ENCODE data around the gene NPEPL1.

NPEPL1 gene

GRCh38 chr20:58675641-58676040, 17.0 kb upstream of the NPEPL1 start:
- no peak for TF ChIP-seq CTCF (conservative IDR thresholded peaks at IDR 0.05; ENCODE audit: low read length)
- DNase-seq (ENCODE audit: low read depth): no peak

GRCh38 chr20:58676161-58676560, 16.4 kb upstream of the NPEPL1 start:
- TF ChIP-seq CTCF (conservative IDR thresholded peaks at IDR 0.05; ENCODE audit: low read length): no peak
- no peak overlapping the region for H3K4me3 ChIP-seq (ENCODE audit: low read length)
- no peak for DNase-seq (ENCODE audit: low read depth)

More at GRCh38 chr20:58675641-58676040, 17.0 kb upstream of the NPEPL1 start:
- no peak overlapping the region for H3K4me3 ChIP-seq (ENCODE audit: low read length)

- no peak for TF ChIP-seq CTCF (conservative IDR thresholded peaks at IDR 0.05; ENCODE audit: low read length)
- DNase-seq (ENCODE audit: low read depth): no peak
- H3K4me3 ChIP-seq (ENCODE audit: low read length): no peak overlapping the region
Observed at GRCh38 chr20:58677079-58677604, 15.5 kb upstream of the NPEPL1 start.

GRCh38 chr20:58677808-58678207, 14.8 kb upstream of the NPEPL1 start:
- TF ChIP-seq CTCF (conservative IDR thresholded peaks at IDR 0.05; ENCODE audit: low read length): no peak
- DNase-seq (ENCODE audit: low read depth): no peak
- no peak overlapping the region for H3K4me3 ChIP-seq (ENCODE audit: low read length)

- no peak for TF ChIP-seq CTCF (conservative IDR thresholded peaks at IDR 0.05; ENCODE audit: low read length)
- no peak overlapping the region for H3K4me3 ChIP-seq (ENCODE audit: low read length)
- no peak for DNase-seq (ENCODE audit: low read depth)
Observed at GRCh38 chr20:58678806-58679205, 13.8 kb upstream of the NPEPL1 start.

- H3K4me3 ChIP-seq (ENCODE audit: low read length): no peak overlapping the region
- DNase-seq (ENCODE audit: low read depth): peak; percentile 43
- TF ChIP-seq CTCF (conservative IDR thresholded peaks at IDR 0.05; ENCODE audit: low read length): no peak
Observed at GRCh38 chr20:58682656-58683531, 9.7 kb upstream of the NPEPL1 start.

GRCh38 chr20:58684291-58684690, 8.3 kb upstream of the NPEPL1 start:
- H3K4me3 ChIP-seq (ENCODE audit: low read length): no peak overlapping the region
- no peak for TF ChIP-seq CTCF (conservative IDR thresholded peaks at IDR 0.05; ENCODE audit: low read length)
- DNase-seq (ENCODE audit: low read depth): no peak

All from AG10803 (cell line).